ENCODE results near the gene ANKRD22.
"Not testable (repeated sequence)": the region's sequence is repeated elsewhere in the genome, so short reads cannot be mapped to it uniquely, and the experiment has no call there.

ANKRD22 gene

DNA sequence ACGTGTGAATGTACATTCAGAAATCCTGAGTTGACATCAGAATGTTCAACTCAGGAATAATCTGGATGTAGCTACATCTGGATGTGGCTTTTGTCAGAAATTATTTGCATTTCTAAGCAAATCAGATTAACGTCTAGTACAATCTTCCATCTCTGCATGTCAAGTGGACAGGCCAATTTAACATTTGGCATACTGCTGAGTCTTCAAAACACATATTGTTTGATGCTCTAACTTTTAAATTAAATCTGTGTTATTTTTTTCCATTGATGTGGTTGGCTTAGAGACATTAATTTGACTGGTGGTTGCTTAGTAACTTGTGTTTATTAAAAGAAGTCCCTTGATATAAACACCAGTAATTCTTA lies 31.8 kb upstream of the ANKRD22 start:
- TF ChIP-seq, protein P1, sequence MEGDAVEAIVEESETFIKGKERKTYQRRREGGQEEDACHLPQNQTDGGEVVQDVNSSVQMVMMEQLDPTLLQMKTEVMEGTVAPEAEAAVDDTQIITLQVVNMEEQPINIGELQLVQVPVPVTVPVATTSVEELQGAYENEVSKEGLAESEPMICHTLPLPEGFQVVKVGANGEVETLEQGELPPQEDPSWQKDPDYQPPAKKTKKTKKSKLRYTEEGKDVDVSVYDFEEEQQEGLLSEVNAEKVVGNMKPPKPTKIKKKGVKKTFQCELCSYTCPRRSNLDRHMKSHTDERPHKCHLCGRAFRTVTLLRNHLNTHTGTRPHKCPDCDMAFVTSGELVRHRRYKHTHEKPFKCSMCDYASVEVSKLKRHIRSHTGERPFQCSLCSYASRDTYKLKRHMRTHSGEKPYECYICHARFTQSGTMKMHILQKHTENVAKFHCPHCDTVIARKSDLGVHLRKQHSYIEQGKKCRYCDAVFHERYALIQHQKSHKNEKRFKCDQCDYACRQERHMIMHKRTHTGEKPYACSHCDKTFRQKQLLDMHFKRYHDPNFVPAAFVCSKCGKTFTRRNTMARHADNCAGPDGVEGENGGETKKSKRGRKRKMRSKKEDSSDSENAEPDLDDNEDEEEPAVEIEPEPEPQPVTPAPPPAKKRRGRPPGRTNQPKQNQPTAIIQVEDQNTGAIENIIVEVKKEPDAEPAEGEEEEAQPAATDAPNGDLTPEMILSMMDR (IDR thresholded peaks at IDR 0.05; ENCODE audit: extremely low read depth, insufficient read depth, missing control alignments) = no peak
- in situ Hi-C loops (cut with MboI; ENCODE audit: low pct_unique_long_range_greater_than_20kb, low sequenced_read_pairs, unreplicated experiment) = no loop called here
- DNase-seq (ENCODE audit: low spot score) = no peak

DNA sequence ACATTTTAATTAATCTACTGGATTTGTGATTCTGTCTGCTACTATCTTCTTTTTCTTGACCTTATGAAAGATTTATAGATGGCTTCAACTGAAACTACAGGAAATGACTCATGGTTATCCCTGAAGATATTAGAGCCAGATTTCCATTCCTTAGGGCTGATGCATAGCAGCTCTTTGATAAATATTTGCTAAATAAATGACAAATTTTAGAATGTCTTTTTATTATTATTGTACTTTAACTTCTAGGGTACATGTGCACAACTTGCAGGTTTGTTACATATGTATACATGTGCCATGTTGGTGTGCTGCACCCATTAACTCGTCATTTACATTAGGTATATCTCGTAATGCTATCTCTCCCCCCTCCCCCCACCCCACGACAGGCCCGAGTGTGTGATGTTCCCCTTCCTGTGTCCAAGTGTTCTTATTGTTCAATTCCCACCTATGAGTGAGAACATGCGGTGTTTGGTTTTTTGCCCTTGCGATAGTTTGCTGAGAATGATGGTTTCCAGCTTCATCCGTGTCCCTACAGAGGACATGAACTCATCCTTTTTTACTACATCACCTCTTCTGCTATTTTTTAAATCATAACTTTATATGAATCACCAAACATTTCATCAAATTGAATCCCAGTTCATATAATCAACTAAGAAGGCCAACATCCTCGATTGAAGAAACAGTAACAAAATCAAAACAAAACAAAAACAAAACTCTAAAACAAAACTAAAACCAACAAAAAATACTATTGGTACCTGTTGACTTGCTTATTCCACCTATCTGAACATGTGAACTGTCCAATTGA lies 31.2 kb upstream of the ANKRD22 start:
- in situ Hi-C loops (cut with MboI; ENCODE audit: low pct_unique_long_range_greater_than_20kb, low sequenced_read_pairs, unreplicated experiment); DNase-seq (ENCODE audit: low spot score): not testable (repeated sequence)

- in situ Hi-C loops (cut with MboI; ENCODE audit: low pct_unique_long_range_greater_than_20kb, low sequenced_read_pairs, unreplicated experiment) = no loop called here
- TF ChIP-seq, protein P1 (IDR thresholded peaks at IDR 0.05; ENCODE audit: extremely low read depth, insufficient read depth, missing control alignments) = no peak
- no peak for DNase-seq (ENCODE audit: low spot score)
Observed at GRCh38 chr10:88881922-88882645, 30.4 kb upstream of the ANKRD22 start.

DNA sequence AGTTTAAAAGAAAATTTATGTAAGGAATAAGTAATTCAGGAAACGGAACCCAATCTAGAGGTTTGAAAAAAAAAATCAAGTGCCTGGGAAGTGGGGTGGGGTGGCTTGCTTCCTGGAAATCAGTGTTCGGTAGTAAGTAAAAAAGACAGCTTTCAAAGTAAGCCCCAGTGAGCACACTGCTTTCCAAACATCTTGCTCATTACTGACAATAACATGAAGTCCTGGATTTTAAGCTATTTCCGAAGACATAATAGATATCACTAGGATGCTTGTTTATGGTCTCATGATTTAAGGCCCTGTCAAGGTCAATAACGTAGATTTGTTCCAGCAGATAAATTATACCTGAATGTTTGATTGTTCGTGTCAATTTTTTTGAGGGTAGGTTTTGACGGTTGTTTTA lies 29.7 kb upstream of the ANKRD22 start:
- DNase-seq (ENCODE audit: low spot score) = no peak
- TF ChIP-seq, protein P1 (IDR thresholded peaks at IDR 0.05; ENCODE audit: extremely low read depth, insufficient read depth, missing control alignments) = no peak
- in situ Hi-C loops (cut with MboI; ENCODE audit: low pct_unique_long_range_greater_than_20kb, low sequenced_read_pairs, unreplicated experiment) = no loop called here

GRCh38 chr10:88880282-88881076 lies 28.8 kb upstream of the ANKRD22 start:
- TF ChIP-seq, protein P1 (IDR thresholded peaks at IDR 0.05; ENCODE audit: extremely low read depth, insufficient read depth, missing control alignments) = peak; percentile 35
- DNase-seq (ENCODE audit: low spot score) = peak; percentile 80
- in situ Hi-C loops (cut with MboI; ENCODE audit: low pct_unique_long_range_greater_than_20kb, low sequenced_read_pairs, unreplicated experiment) = no loop called here

GRCh38 chr10:88879534-88880281 lies 28.1 kb upstream of the ANKRD22 start, which contains the start of gene STAMBPL1:
STAMBPL1 (plus strand) TSS chr10:88880245; CDS start chr10:88901709, 21,464 bp downstream.
- no peak for DNase-seq (ENCODE audit: low spot score)
- in situ Hi-C loops (cut with MboI; ENCODE audit: low pct_unique_long_range_greater_than_20kb, low sequenced_read_pairs, unreplicated experiment) = no loop called here
- TF ChIP-seq, protein P1 (IDR thresholded peaks at IDR 0.05; ENCODE audit: extremely low read depth, insufficient read depth, missing control alignments) = no peak

Data from GM13977 (cell line).